Measurements from ENCODE around the gene INPP5E. TPM values are rescaled to one million over a fixed set of nuclear protein-coding genes. Genes with fewer than 3 reads are reported as not detected.

INPP5E gene
- total RNA-seq, 1 donor from 2014 or later = 23.6 TPM

DNA sequence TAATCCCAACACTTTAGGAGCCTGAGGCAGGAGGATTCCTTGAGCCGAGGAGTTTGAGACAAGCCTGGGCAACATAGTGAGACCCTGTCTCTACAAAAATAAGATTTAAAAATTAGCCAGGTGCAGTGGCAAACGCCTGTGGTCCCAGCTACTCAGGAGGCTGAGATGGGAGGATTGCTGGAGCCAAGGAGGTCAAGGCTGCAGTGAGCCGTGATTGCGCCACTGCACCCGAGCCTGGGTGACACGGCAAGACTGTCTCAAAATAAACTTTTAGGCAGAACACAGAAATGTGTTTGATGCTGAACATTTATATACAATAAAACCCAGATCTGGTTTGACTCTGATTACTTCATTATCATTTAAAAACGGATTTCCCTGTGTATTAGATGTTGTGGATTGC is 34.2 kb downstream of the INPP5E start:
- Mint-ChIP-seq H3K36me3 (ENCODE audit: low read depth, unreplicated experiment) (peaks cover 21% of the 10 kb centered on the region), H3K27ac (ENCODE audit: unreplicated experiment) (no peak overlapping the region)

DNA sequence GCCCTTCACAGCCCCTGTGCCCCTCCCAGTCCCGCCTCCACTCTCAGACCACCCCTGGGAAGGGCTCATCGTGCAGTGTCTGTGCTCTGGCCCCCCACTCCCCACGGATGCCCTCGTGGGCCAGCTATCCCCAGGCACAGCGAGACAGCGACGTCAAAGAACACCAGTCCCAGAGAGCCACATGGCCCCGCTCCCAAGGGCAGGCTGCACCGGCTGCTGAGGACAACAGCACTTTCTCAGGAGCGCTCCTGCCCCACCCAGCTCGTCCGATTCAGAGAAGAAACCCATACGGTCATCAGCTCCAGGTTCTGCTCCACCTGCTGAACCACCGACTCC is 34.9 kb downstream of the INPP5E start:
- H3K36me3 Mint-ChIP-seq (ENCODE audit: low read depth, unreplicated experiment) = peaks cover 21% of the 10 kb centered on the region
- no peaks in the 10 kb centered on the region for H3K9me3 Mint-ChIP-seq (ENCODE audit: unreplicated experiment)
- peaks cover 18% of the 10 kb centered on the region for H3K27me3 Mint-ChIP-seq (ENCODE audit: unreplicated experiment)
- peaks cover 11% of the 10 kb centered on the region for H3K4me1 Mint-ChIP-seq (ENCODE audit: unreplicated experiment)
- DNase-seq (ENCODE audit: low spot score) = no peak
- TF ChIP-seq, protein P1, sequence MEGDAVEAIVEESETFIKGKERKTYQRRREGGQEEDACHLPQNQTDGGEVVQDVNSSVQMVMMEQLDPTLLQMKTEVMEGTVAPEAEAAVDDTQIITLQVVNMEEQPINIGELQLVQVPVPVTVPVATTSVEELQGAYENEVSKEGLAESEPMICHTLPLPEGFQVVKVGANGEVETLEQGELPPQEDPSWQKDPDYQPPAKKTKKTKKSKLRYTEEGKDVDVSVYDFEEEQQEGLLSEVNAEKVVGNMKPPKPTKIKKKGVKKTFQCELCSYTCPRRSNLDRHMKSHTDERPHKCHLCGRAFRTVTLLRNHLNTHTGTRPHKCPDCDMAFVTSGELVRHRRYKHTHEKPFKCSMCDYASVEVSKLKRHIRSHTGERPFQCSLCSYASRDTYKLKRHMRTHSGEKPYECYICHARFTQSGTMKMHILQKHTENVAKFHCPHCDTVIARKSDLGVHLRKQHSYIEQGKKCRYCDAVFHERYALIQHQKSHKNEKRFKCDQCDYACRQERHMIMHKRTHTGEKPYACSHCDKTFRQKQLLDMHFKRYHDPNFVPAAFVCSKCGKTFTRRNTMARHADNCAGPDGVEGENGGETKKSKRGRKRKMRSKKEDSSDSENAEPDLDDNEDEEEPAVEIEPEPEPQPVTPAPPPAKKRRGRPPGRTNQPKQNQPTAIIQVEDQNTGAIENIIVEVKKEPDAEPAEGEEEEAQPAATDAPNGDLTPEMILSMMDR (IDR thresholded peaks at IDR 0.05; ENCODE audit: unreplicated experiment) = no peak
- no peak overlapping the region for H3K27ac Mint-ChIP-seq (ENCODE audit: unreplicated experiment)
- H3K4me3 Mint-ChIP-seq (ENCODE audit: unreplicated experiment) = peak overlapping the region; percentile 37

More for the DNA sequence above, 34.2 kb downstream of the INPP5E start:
- DNase-seq (ENCODE audit: low spot score) = no peak
- Mint-ChIP-seq H3K27me3 (ENCODE audit: unreplicated experiment) (peaks cover 18% of the 10 kb centered on the region), H3K4me3 (ENCODE audit: unreplicated experiment) (no peak overlapping the region), H3K9me3 (ENCODE audit: unreplicated experiment) (no peaks in the 10 kb centered on the region), H3K4me1 (ENCODE audit: unreplicated experiment) (peaks cover 13% of the 10 kb centered on the region)
- TF ChIP-seq, protein P1 (IDR thresholded peaks at IDR 0.05; ENCODE audit: unreplicated experiment) = no peak

DNA sequence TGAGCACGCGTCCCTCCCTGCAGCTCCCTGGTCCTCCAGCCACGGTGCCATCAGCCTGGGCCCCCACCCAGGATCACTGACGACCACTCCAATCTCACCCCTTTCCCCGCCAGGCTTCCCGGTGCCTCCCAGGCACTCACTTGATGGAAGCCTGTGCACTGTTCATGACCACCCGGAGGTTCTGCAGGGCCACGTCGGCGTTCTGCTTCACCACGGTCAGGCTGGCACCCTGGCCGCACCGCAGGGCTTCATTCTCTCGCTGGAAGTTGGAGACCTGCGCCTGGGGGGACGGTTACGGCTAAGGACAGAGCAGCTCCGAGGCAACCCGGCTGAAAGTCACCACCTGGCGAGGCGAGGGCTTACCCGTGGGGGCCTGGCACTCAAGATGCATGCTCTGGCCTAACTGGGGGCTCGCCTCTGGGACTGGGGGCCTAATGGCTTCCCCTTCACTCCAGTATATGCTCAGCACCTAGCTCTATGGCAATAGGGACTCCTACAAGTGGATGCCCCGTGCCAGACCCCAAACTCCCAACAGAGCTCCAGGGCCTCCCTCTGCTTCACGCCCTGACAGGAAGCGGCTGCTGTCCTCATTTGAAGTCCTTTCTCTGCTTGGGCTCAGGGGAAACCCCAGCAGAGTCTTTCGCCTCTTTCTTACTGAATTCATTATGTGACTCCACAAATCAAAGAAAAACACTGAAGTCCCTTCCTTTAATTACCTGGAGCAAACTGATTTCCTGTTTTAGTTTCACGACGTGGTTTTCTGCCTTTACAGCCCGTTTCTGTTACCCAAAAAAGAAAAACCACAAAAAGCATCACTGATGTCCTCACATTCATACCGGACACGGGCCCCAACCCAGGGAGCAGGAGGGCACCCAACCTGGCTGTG is 35.5 kb downstream of the INPP5E start:
- peaks cover 7% of the 10 kb centered on the region for H3K4me1 Mint-ChIP-seq (ENCODE audit: unreplicated experiment)

DNA sequence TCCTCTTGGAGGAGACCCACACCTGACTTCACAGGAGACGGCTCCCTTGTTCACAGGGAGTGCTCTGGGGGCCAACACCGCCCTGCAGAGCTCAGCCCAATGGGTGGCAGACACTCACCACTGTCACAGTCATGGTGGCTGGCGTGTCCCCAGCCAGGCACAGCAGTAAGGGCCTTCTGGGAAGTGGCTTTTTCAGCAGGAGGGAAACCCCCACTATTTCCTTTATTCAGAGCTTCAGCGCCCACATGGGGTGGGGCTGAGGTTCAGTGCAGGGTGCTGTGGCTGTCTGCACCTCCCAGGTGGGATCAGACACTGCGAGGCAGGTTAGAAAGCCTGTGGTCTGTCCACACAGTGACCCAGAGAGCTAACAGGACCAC is 36.1 kb downstream of the INPP5E start:
- H3K27ac Mint-ChIP-seq (ENCODE audit: unreplicated experiment) = no peak overlapping the region
- TF ChIP-seq, protein P1 (IDR thresholded peaks at IDR 0.05; ENCODE audit: unreplicated experiment) = no peak
- H3K9me3 Mint-ChIP-seq (ENCODE audit: unreplicated experiment) = no peaks in the 10 kb centered on the region
- H3K4me1 Mint-ChIP-seq (ENCODE audit: unreplicated experiment) = peaks cover 7% of the 10 kb centered on the region
- H3K27me3 Mint-ChIP-seq (ENCODE audit: unreplicated experiment) = peaks cover 18% of the 10 kb centered on the region
- H3K4me3 Mint-ChIP-seq (ENCODE audit: unreplicated experiment) = no peak overlapping the region
- H3K36me3 Mint-ChIP-seq (ENCODE audit: low read depth, unreplicated experiment) = peaks cover 20% of the 10 kb centered on the region
- DNase-seq (ENCODE audit: low spot score) = no peak

More for the DNA sequence above, 35.5 kb downstream of the INPP5E start:
- Mint-ChIP-seq H3K9me3 (ENCODE audit: unreplicated experiment) (no peaks in the 10 kb centered on the region), H3K27me3 (ENCODE audit: unreplicated experiment) (peaks cover 17% of the 10 kb centered on the region), H3K27ac (ENCODE audit: unreplicated experiment) (no peak overlapping the region), H3K4me3 (ENCODE audit: unreplicated experiment) (peak overlapping the region; percentile 18), H3K36me3 (ENCODE audit: low read depth, unreplicated experiment) (peaks cover 21% of the 10 kb centered on the region)
- no peak for DNase-seq (ENCODE audit: low spot score)
- TF ChIP-seq, protein P1 (IDR thresholded peaks at IDR 0.05; ENCODE audit: unreplicated experiment) = no peak

DNA sequence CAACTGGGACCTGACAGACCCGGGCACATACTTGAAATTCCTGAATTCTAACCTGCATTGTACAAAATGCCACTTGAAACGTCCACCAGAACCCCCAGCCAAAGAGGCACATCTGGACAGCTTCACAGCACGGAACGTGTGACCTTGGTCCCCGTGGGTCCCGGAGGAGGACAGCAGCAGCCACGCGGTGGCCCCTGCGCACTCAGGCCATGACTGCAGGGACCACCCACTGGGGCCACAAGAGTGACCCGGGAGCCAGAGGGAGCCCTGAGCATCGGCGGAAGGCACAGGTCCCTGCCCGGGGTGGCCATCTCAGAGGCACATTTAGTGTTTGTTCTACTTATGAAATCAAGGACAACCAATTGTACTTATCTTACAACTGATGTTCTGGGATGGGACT is 37.6 kb downstream of the INPP5E start:
- Mint-ChIP-seq H3K4me3 (ENCODE audit: unreplicated experiment) (no peak overlapping the region), H3K4me1 (ENCODE audit: unreplicated experiment) (peaks cover 7% of the 10 kb centered on the region), H3K36me3 (ENCODE audit: low read depth, unreplicated experiment) (peaks cover 17% of the 10 kb centered on the region), H3K27ac (ENCODE audit: unreplicated experiment) (no peak overlapping the region), H3K27me3 (ENCODE audit: unreplicated experiment) (peaks cover 18% of the 10 kb centered on the region), H3K9me3 (ENCODE audit: unreplicated experiment) (no peaks in the 10 kb centered on the region)
- DNase-seq (ENCODE audit: low spot score) = no peak
- TF ChIP-seq, protein P1 (IDR thresholded peaks at IDR 0.05; ENCODE audit: unreplicated experiment) = no peak

Data from endothelial cell (in vitro differentiated cells).